Loucy (cell line): ENCODE measurements around the gene SCAPER.
"Not testable (repeated sequence)": the region's sequence is repeated elsewhere in the genome, so short reads cannot be mapped to it uniquely, and the experiment has no call there.

Source experiments
- H2AFZ ChIP-seq: fragments of 200-600 bp; sonication (generic); 2 replicates; pipeline ENCODE4 v1.6.0; 2016; ENCODE audit warnings: antibody characterized with exemption, mild to moderate bottlenecking, low read length, moderate library complexity
- H3F3A ChIP-seq: fragments of 200-600 bp; 2 replicates; pipeline ENCODE4 v1.6.0; 2016; ENCODE audit warnings: antibody characterized with exemption, low read depth, mild to moderate bottlenecking
- H3K27me3 ChIP-seq: fragments of 200-600 bp; sonication (generic); 2 replicates; pipeline ENCODE4 v1.6.1; 2014; ENCODE audit warnings: low read length, mild to moderate bottlenecking; ENCODE audit not compliant: insufficient read depth, poor library complexity, severe bottlenecking
- H3K36me3 ChIP-seq: fragments of 200-600 bp; sonication (generic); 2 replicates; pipeline ENCODE4 v1.6.1; 2016; ENCODE audit warnings: low read length; ENCODE audit not compliant: insufficient read depth
- H3K4me1 ChIP-seq: fragments of 200-600 bp; sonication (generic); 2 replicates; pipeline ENCODE4 v1.5.1; 2014; ENCODE audit warnings: low read length, mild to moderate bottlenecking; ENCODE audit not compliant: insufficient read depth, poor library complexity, severe bottlenecking
- H3K4me2 ChIP-seq: fragments of 200-600 bp; sonication (generic); 2 replicates; pipeline ENCODE4 v1.6.0; 2014; ENCODE audit warnings: antibody characterized with exemption, low read length, low read depth, mild to moderate bottlenecking; ENCODE audit not compliant: poor library complexity, severe bottlenecking
- H3K4me3 ChIP-seq: fragments of 200-600 bp; sonication (generic); 2 replicates; pipeline ENCODE4 v1.5.1; 2014; ENCODE audit warnings: low read length, mild to moderate bottlenecking, mixed read lengths; ENCODE audit not compliant: poor library complexity, severe bottlenecking
- H3K79me2 ChIP-seq: fragments of 200-600 bp; sonication (generic); 2 replicates; pipeline ENCODE4 v1.6.1; 2014; ENCODE audit warnings: low read length; ENCODE audit not compliant: insufficient read depth
- H3K9ac ChIP-seq: fragments of 200-600 bp; sonication (generic); 2 replicates; pipeline ENCODE4 v1.6.0; 2014; ENCODE audit warnings: mild to moderate bottlenecking, low read depth, low read length, moderate library complexity; ENCODE audit not compliant: poor library complexity, severe bottlenecking
- H3K9me2 ChIP-seq: fragments of 200-600 bp; sonication (generic); replicated peaks from 2 replicates; pipeline ENCODE4 v1.6.1; 2016; ENCODE audit warnings: low read depth, low read length, mixed read lengths
- H3K9me3 ChIP-seq: fragments of 200-600 bp; sonication (generic); 2 replicates; pipeline ENCODE4 v1.6.1; 2014; ENCODE audit warnings: mild to moderate bottlenecking, antibody characterized with exemption, low read length, low read depth; ENCODE audit not compliant: insufficient read depth
- H4K20me1 ChIP-seq: fragments of 200-600 bp; sonication (generic); 2 replicates; pipeline ENCODE4 v1.6.0; 2014; ENCODE audit warnings: antibody characterized with exemption, low read length, mild to moderate bottlenecking; ENCODE audit not compliant: insufficient read depth, poor library complexity, severe bottlenecking
- CTCF ChIP-seq: fragments of 200-600 bp; sonication (generic); conservative IDR thresholded peaks from 2 replicates; pipeline ENCODE4 v1.5.1; 2014; ENCODE audit warnings: mild to moderate bottlenecking, antibody characterized with exemption, low read length
- EZH2phosphoT487 ChIP-seq: fragments of 200-600 bp; IDR thresholded peaks from 2 replicates; pipeline ENCODE4 v1.6.1; 2018; ENCODE audit warnings: antibody characterized with exemption, mild to moderate bottlenecking, moderate library complexity, borderline replicate concordance

The SCAPER gene

DNA sequence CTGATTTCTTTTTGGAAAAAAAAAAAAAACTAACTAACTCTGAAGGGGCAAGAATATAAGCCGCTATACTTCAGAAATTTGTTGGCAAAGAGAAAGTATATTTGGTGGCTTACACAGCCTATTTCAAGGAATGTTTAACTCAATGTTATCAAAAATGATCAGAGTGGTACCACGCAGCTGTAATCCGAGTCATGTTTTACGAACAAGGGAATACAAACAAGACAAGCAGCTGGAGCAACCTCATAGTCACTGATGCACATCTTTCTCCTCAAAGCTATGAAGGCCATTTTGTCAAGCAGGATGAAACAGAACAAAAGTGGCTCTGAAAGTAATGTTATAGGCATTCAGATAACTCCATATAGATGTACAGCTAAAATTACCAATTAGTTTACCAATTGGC, 81.2 kb downstream of the SCAPER start:
- H3K9me2 ChIP-seq, result no peaks in the 10 kb centered on the region
- H3K79me2 ChIP-seq, result no peaks in the 10 kb centered on the region
- H4K20me1 ChIP-seq, result no peaks in the 10 kb centered on the region
- no peak overlapping the region for H3K4me2 ChIP-seq
- no peaks in the 10 kb centered on the region for H3K4me1 ChIP-seq
- no peak overlapping the region for H3K9ac ChIP-seq
- no peaks in the 10 kb centered on the region for H3F3A ChIP-seq
- no peak overlapping the region for H2AFZ ChIP-seq
- H3K9me3 ChIP-seq, result no peaks in the 10 kb centered on the region
- H3K27me3 ChIP-seq, result no peaks in the 10 kb centered on the region
- H3K36me3 ChIP-seq, result no peaks in the 10 kb centered on the region
- no peak for TF ChIP-seq CTCF
- H3K4me3 ChIP-seq, result no peak overlapping the region

GRCh38 chr15:76823303-76823702, 81.8 kb downstream of the SCAPER start:
- Histone ChIP-seq H2AFZ (no peak overlapping the region), H3K79me2 (no peaks in the 10 kb centered on the region)
- TF ChIP-seq CTCF, result no peak
- no peak for TF ChIP-seq EZH2phosphoT487

DNA sequence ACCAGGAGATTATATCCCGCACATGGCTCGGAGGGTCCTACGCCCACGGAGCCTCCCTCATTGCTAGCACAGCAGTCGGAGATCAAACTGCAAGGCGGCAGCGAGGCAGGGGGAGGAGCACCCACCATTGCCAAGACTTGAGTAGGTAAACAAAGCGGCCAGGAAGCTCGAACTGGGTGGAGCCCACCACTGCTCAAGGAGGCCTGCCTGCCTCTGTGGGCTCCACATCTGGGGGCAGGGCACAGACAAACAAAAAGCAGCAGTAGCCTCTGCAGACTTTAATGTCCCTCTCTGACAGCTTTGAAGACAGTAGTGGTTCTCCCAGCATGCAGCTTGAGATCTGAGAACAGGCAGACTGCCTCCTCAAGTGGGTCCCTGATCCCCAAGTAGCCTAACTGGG, 86.2 kb downstream of the SCAPER start:
- not testable (repeated sequence) for H3K27me3 ChIP-seq, H3K4me2 ChIP-seq, H3K4me1 ChIP-seq, H3K79me2 ChIP-seq, H2AFZ ChIP-seq, H3K9ac ChIP-seq, H3K9me3 ChIP-seq, H3K9me2 ChIP-seq, H3K4me3 ChIP-seq, H3K36me3 ChIP-seq, H3F3A ChIP-seq, H4K20me1 ChIP-seq

More at GRCh38 chr15:76823303-76823702, 81.8 kb downstream of the SCAPER start:
- Histone ChIP-seq H3K36me3 (no peaks in the 10 kb centered on the region), H4K20me1 (no peaks in the 10 kb centered on the region), H3F3A (no peaks in the 10 kb centered on the region), H3K4me2 (no peak overlapping the region), H3K27me3 (no peaks in the 10 kb centered on the region), H3K4me1 (no peaks in the 10 kb centered on the region), H3K4me3 (no peak overlapping the region), H3K9ac (no peak overlapping the region), H3K9me2 (no peaks in the 10 kb centered on the region), H3K9me3 (no peaks in the 10 kb centered on the region)

- TF ChIP-seq CTCF, result no peak
- TF ChIP-seq EZH2phosphoT487, result no peak
- no peak overlapping the region for H3K4me3 ChIP-seq
- no peak overlapping the region for H3K9ac ChIP-seq
- no peaks in the 10 kb centered on the region for H3K27me3 ChIP-seq
- H3K4me1 ChIP-seq, result no peaks in the 10 kb centered on the region
- H3K79me2 ChIP-seq, result no peaks in the 10 kb centered on the region
- no peak overlapping the region for H3K4me2 ChIP-seq
- H3K9me2 ChIP-seq, result no peaks in the 10 kb centered on the region
- no peaks in the 10 kb centered on the region for H3K36me3 ChIP-seq
- H3K9me3 ChIP-seq, result no peaks in the 10 kb centered on the region
- H4K20me1 ChIP-seq, result no peaks in the 10 kb centered on the region
- H2AFZ ChIP-seq, result no peak overlapping the region
- no peaks in the 10 kb centered on the region for H3F3A ChIP-seq
These were observed 89.7 kb downstream of the SCAPER start for GRCh38 chr15:76815421-76815820.
